Occipital lobe (tissue), 2 donors: ENCODE measurements around the gene CALB2. TPM values are rescaled to one million over a fixed set of nuclear protein-coding genes. Genes with fewer than 3 reads are reported as not detected.
"Not testable (repeated sequence)": the region's sequence is repeated elsewhere in the genome, so short reads cannot be mapped to it uniquely, and the experiment has no call there.

Experiments
- DNase-seq: peaks from one replicate; lab custom pipeline; 2025; lab: John Stamatoyannopoulos, UW
- total RNA-seq: library from RNA; depleted of rRNA; stranded (reverse); fragments of >200 nt; gene quantifications from one replicate; pipeline ENCODE4 v1.2.3, GENCODE V29; 2014

Gene CALB2
- total RNA-seq, 1 donor from 2014 or later = 9.2 TPM

- DNase-seq = no peak
These were observed 6.1 kb upstream of the CALB2 start for GRCh38 chr16:71352466-71352865.

- DNase-seq = no peak
These were observed 5.5 kb upstream of the CALB2 start for GRCh38 chr16:71352963-71353460.

GRCh38 chr16:71353736-71354135 is 4.8 kb upstream of the CALB2 start:
- peak; percentile 11 for DNase-seq

GRCh38 chr16:71354156-71354555 is 4.4 kb upstream of the CALB2 start:
- no peak for DNase-seq

GRCh38 chr16:71356051-71356740 is 2.3 kb upstream of the CALB2 start:
- no peak for DNase-seq

GRCh38 chr16:71356936-71357335 is 1.6 kb upstream of the CALB2 start:
- DNase-seq = not testable (repeated sequence)

GRCh38 chr16:71357681-71358080 is 842 bp upstream of the CALB2 start:
- no peak for DNase-seq

GRCh38 chr16:71359431-71359830 is 908 bp downstream of the CALB2 start:
- DNase-seq = no peak

- no peak for DNase-seq
These were observed 1.9 kb downstream of the CALB2 start for GRCh38 chr16:71360378-71360777.

- DNase-seq = no peak
These were observed 5.7 kb downstream of the CALB2 start for GRCh38 chr16:71364133-71364681.

- DNase-seq = no peak
These were observed 6.5 kb downstream of the CALB2 start for GRCh38 chr16:71365021-71365420.

- DNase-seq = no peak
These were observed 8.9 kb downstream of the CALB2 start for GRCh38 chr16:71367241-71367976.

GRCh38 chr16:71368958-71369357 is 10.4 kb downstream of the CALB2 start:
- no peak for DNase-seq

GRCh38 chr16:71369494-71369893 is 11.0 kb downstream of the CALB2 start:
- no peak for DNase-seq

- no peak for DNase-seq
These were observed 12.7 kb downstream of the CALB2 start for GRCh38 chr16:71371237-71371636.

GRCh38 chr16:71373073-71373472 is 14.6 kb downstream of the CALB2 start:
- DNase-seq = no peak

GRCh38 chr16:71376465-71377157 is 18.1 kb downstream of the CALB2 start:
- no peak for DNase-seq

- no peak for DNase-seq
These were observed 21.2 kb downstream of the CALB2 start for GRCh38 chr16:71379711-71380110.

- DNase-seq = no peak
These were observed 22.3 kb downstream of the CALB2 start for GRCh38 chr16:71380831-71381230.

- no peak for DNase-seq
These were observed 24.7 kb downstream of the CALB2 start for GRCh38 chr16:71383054-71383773.

GRCh38 chr16:71384073-71384724 is 25.7 kb downstream of the CALB2 start:
- no peak for DNase-seq
